ENCODE results near the gene ZFYVE1. TPM values are rescaled to one million over a fixed set of nuclear protein-coding genes. Genes with fewer than 3 reads are reported as not detected.

The ZFYVE1 gene
- total and polyA plus RNA-seq, 2 experiments from 2014 or later = 3.2 to 12.5 TPM

DNA sequence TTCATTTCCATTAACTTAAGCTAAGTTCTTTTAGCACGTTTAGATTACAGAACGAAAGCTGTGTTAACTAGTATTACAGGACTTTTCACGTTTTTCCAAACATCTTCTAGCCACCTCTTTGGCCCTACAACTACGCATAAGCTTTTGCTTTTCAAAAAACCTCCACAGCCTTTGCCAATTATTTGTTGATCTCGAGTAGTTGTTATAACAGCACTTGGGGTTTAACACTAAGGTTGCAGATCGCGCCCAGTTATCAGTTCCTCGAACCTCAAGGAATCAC is 31.0 kb upstream of the ZFYVE1 start:
- Mint-ChIP-seq H3K27ac (no peak overlapping the region), H3K36me3 (ENCODE audit: low read depth) (peaks cover 26% of the 10 kb centered on the region), H3K4me1 (peaks cover 36% of the 10 kb centered on the region), H3K4me3 (no peak overlapping the region), H3K27me3 (ENCODE audit: insufficient read depth, low read depth, poor library complexity) (peaks cover 18% of the 10 kb centered on the region), H3K9me3 (no peaks in the 10 kb centered on the region)
- no peak for TF ChIP-seq CREB1 (CRISPR knock-in tag; IDR thresholded peaks at IDR 0.05; ENCODE audit: low read depth)
- no peak for TF ChIP-seq JUNB (IDR thresholded peaks at IDR 0.05; ENCODE audit: unreplicated experiment)
- no peak for TF ChIP-seq NANOG (IDR thresholded peaks at IDR 0.05; ENCODE audit: borderline replicate concordance)
- no peak for TF ChIP-seq EZH2phosphoT487 (IDR thresholded peaks at IDR 0.05; ENCODE audit: unreplicated experiment)
- TF ChIP-seq, protein P1, sequence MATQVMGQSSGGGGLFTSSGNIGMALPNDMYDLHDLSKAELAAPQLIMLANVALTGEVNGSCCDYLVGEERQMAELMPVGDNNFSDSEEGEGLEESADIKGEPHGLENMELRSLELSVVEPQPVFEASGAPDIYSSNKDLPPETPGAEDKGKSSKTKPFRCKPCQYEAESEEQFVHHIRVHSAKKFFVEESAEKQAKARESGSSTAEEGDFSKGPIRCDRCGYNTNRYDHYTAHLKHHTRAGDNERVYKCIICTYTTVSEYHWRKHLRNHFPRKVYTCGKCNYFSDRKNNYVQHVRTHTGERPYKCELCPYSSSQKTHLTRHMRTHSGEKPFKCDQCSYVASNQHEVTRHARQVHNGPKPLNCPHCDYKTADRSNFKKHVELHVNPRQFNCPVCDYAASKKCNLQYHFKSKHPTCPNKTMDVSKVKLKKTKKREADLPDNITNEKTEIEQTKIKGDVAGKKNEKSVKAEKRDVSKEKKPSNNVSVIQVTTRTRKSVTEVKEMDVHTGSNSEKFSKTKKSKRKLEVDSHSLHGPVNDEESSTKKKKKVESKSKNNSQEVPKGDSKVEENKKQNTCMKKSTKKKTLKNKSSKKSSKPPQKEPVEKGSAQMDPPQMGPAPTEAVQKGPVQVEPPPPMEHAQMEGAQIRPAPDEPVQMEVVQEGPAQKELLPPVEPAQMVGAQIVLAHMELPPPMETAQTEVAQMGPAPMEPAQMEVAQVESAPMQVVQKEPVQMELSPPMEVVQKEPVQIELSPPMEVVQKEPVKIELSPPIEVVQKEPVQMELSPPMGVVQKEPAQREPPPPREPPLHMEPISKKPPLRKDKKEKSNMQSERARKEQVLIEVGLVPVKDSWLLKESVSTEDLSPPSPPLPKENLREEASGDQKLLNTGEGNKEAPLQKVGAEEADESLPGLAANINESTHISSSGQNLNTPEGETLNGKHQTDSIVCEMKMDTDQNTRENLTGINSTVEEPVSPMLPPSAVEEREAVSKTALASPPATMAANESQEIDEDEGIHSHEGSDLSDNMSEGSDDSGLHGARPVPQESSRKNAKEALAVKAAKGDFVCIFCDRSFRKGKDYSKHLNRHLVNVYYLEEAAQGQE (IDR thresholded peaks at IDR 0.05; ENCODE audit: unreplicated experiment) = no peak
- TF ChIP-seq, protein P2, sequence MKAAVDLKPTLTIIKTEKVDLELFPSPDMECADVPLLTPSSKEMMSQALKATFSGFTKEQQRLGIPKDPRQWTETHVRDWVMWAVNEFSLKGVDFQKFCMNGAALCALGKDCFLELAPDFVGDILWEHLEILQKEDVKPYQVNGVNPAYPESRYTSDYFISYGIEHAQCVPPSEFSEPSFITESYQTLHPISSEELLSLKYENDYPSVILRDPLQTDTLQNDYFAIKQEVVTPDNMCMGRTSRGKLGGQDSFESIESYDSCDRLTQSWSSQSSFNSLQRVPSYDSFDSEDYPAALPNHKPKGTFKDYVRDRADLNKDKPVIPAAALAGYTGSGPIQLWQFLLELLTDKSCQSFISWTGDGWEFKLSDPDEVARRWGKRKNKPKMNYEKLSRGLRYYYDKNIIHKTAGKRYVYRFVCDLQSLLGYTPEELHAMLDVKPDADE (IDR thresholded peaks at IDR 0.05) = no peak
- TF ChIP-seq ZNF331 (CRISPR knock-in tag; IDR thresholded peaks at IDR 0.05; ENCODE audit: low read depth) = no peak
- TF ChIP-seq, protein P3, sequence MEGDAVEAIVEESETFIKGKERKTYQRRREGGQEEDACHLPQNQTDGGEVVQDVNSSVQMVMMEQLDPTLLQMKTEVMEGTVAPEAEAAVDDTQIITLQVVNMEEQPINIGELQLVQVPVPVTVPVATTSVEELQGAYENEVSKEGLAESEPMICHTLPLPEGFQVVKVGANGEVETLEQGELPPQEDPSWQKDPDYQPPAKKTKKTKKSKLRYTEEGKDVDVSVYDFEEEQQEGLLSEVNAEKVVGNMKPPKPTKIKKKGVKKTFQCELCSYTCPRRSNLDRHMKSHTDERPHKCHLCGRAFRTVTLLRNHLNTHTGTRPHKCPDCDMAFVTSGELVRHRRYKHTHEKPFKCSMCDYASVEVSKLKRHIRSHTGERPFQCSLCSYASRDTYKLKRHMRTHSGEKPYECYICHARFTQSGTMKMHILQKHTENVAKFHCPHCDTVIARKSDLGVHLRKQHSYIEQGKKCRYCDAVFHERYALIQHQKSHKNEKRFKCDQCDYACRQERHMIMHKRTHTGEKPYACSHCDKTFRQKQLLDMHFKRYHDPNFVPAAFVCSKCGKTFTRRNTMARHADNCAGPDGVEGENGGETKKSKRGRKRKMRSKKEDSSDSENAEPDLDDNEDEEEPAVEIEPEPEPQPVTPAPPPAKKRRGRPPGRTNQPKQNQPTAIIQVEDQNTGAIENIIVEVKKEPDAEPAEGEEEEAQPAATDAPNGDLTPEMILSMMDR (conservative IDR thresholded peaks at IDR 0.05; ENCODE audit: low read depth in 2 of 2) = no peak
- TF ChIP-seq EZH2 (IDR thresholded peaks at IDR 0.05; ENCODE audit: low read depth, unreplicated experiment) = no peak
- TF ChIP-seq, protein P4, sequence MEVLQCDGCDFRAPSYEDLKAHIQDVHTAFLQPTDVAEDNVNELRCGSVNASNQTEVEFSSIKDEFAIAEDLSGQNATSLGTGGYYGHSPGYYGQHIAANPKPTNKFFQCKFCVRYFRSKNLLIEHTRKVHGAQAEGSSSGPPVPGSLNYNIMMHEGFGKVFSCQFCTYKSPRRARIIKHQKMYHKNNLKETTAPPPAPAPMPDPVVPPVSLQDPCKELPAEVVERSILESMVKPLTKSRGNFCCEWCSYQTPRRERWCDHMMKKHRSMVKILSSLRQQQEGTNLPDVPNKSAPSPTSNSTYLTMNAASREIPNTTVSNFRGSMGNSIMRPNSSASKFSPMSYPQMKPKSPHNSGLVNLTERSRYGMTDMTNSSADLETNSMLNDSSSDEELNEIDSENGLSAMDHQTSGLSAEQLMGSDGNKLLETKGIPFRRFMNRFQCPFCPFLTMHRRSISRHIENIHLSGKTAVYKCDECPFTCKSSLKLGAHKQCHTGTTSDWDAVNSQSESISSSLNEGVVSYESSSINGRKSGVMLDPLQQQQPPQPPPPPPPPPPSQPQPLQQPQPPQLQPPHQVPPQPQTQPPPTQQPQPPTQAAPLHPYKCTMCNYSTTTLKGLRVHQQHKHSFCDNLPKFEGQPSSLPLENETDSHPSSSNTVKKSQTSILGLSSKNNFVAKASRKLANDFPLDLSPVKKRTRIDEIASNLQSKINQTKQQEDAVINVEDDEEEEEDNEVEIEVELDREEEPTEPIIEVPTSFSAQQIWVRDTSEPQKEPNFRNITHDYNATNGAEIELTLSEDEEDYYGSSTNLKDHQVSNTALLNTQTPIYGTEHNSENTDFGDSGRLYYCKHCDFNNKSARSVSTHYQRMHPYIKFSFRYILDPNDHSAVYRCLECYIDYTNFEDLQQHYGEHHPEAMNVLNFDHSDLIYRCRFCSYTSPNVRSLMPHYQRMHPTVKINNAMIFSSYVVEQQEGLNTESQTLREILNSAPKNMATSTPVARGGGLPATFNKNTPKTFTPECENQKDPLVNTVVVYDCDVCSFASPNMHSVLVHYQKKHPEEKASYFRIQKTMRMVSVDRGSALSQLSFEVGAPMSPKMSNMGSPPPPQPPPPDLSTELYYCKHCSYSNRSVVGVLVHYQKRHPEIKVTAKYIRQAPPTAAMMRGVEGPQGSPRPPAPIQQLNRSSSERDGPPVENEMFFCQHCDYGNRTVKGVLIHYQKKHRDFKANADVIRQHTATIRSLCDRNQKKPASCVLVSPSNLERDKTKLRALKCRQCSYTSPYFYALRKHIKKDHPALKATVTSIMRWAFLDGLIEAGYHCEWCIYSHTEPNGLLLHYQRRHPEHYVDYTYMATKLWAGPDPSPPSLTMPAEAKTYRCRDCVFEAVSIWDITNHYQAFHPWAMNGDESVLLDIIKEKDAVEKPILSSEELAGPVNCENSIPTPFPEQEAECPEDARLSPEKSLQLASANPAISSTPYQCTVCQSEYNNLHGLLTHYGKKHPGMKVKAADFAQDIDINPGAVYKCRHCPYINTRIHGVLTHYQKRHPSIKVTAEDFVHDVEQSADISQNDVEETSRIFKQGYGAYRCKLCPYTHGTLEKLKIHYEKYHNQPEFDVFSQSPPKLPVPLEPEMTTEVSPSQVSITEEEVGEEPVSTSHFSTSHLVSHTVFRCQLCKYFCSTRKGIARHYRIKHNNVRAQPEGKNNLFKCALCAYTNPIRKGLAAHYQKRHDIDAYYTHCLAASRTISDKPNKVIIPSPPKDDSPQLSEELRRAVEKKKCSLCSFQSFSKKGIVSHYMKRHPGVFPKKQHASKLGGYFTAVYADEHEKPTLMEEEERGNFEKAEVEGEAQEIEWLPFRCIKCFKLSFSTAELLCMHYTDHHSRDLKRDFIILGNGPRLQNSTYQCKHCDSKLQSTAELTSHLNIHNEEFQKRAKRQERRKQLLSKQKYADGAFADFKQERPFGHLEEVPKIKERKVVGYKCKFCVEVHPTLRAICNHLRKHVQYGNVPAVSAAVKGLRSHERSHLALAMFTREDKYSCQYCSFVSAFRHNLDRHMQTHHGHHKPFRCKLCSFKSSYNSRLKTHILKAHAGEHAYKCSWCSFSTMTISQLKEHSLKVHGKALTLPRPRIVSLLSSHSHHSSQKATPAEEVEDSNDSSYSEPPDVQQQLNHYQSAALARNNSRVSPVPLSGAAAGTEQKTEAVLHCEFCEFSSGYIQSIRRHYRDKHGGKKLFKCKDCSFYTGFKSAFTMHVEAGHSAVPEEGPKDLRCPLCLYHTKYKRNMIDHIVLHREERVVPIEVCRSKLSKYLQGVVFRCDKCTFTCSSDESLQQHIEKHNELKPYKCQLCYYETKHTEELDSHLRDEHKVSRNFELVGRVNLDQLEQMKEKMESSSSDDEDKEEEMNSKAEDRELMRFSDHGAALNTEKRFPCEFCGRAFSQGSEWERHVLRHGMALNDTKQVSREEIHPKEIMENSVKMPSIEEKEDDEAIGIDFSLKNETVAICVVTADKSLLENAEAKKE (CRISPR knock-in tag; IDR thresholded peaks at IDR 0.05) = no peak
- no peak for TF ChIP-seq STAT1 (IDR thresholded peaks at IDR 0.05; ENCODE audit: unreplicated experiment)
- no peak for TF ChIP-seq ZNF114 (CRISPR knock-in tag; IDR thresholded peaks at IDR 0.05)
- no peak for TF ChIP-seq POLR2AphosphoS5 (IDR thresholded peaks at IDR 0.05; ENCODE audit: low read depth)
- Histone ChIP-seq H3K79me2 (replicated peaks; ENCODE audit: insufficient read depth) (peaks cover 42% of the 10 kb centered on the region), H3K9me2 (ENCODE audit: insufficient read depth) (peaks cover 4% of the 10 kb centered on the region; the same call in 1 of the 2 replicates), H3K27ac (ENCODE audit: low read depth) (peak overlapping the region; percentile 97), H4K20me1 (replicated peaks; ENCODE audit: insufficient read depth) (peaks cover 34% of the 10 kb centered on the region), H2AFZ (no peak overlapping the region), H3K4me2 (peak overlapping the region; percentile 76), H3K36me3 (ENCODE audit: insufficient read depth) (no peaks in the 10 kb centered on the region), H3K27me3 (ENCODE audit: insufficient read depth) (no peaks in the 10 kb centered on the region), H3K4me1 (ENCODE audit: insufficient read depth) (peaks cover 21% of the 10 kb centered on the region; the same call in 1 of the 2 replicates), H3F3A (replicated peaks; ENCODE audit: low read depth) (peaks cover 12% of the 10 kb centered on the region; the same call in 1 of the 2 replicates), H3K4me3 (peak overlapping the region; percentile 95)
- ATAC-seq (no peak), DNase-seq (ENCODE audit: low spot score) (no peak)

Measured in GM23338 (cell line).